ENCODE data around the gene TCF7. TPM values are rescaled to one million over a fixed set of nuclear protein-coding genes. Genes with fewer than 3 reads are reported as not detected.

The TCF7 gene
- total RNA-seq, 1 donor from 2014 or later: under 0.01 TPM

DNA sequence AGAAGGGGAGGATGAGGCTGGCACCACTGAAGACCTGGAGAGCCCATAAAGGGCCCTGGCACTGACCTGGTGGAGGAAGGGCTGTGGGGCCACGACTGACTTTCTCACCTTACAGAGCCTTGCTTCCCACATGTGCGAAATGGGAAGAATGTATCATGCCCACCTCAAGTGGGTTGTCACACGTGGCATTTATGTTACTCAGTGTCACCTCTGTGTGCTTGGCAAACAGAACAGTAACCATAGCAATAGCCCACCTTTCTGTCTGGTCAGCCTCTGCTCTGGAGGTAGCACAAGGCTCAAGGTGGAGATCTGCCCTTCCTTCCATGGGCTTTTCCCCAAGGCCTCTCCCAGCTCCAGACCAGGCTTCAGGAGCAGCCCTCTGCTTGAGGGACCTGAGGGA lies 16.7 kb downstream of the TCF7 start:
- no peak for DNase-seq (ENCODE audit: low read depth in 2 of 2)

- no peak for DNase-seq (ENCODE audit: low read depth in 2 of 2)
Observed at GRCh38 chr5:134131578-134132350, 17.3 kb downstream of the TCF7 start.

DNA sequence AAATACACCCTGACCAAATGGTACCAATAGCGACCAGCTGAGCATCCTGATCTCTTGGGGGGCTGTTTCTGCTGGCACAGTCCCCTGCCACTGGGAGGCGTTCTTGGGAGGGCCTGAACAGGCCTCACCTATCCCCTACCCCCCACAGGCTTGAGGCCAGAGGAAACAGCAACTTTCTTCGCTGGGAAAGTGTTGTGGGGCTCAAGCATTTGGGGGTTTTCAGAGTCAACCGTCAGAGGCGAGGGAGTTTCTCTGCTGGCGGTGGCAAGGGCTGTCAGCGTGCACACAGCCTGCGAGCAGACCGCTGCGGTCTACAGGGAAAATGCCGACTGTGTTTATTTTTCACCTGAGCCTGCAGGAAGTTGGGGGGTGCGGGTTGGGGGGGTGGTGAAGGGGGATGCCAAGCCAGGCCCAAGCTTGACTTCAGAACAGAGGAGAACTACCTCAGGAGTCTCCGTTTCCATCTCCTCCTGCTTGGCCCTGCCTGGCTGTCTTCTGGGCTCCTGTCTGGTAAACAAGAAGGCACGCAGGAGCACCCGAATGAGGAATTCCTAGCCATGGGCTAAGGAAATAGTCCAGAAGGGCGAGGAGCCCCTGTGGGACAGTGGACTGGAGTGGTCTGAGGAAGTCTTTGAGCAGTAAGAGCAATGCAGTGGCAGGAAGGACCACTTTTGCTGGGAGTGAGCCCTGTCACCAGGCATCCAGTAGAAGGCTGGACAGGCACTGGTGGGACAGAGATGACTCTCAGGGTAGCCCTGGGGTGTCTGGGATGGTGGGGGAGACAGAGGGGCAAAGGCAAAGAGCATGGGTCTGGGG lies 18.1 kb downstream of the TCF7 start:
- no peak for DNase-seq (ENCODE audit: low read depth in 2 of 2)

- no peak for DNase-seq (ENCODE audit: low read depth in 2 of 2)
Observed at GRCh38 chr5:134133188-134133994, 18.9 kb downstream of the TCF7 start.

DNA sequence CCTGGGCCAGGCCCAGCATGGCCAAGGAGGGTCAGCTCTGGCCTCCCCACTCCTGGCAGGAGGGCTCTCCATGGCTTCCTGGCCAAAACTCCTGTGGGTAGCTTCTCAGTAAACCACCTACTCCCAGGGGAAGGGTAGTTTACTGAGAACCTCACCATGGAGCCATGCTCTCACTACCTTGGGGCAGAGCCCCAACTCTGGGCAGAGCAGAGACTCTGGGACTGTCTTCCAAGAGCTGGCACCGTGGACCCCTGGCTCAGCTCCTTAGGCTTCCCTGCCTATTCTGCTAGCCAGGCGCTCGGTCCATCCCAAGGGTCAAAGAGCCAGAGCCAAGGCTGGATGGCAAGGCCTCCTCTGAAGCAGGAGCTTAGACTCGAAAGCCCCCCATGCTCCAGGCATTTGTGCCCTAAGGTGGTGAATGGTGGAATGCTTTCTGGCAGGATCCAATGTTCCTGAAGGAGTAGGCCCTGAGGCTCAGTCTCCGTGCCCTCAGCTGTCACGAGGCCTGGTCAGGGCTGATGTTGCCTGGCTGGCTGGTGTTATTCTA lies 19.6 kb downstream of the TCF7 start:
- DNase-seq (ENCODE audit: low read depth in 2 of 2): no peak

DNA sequence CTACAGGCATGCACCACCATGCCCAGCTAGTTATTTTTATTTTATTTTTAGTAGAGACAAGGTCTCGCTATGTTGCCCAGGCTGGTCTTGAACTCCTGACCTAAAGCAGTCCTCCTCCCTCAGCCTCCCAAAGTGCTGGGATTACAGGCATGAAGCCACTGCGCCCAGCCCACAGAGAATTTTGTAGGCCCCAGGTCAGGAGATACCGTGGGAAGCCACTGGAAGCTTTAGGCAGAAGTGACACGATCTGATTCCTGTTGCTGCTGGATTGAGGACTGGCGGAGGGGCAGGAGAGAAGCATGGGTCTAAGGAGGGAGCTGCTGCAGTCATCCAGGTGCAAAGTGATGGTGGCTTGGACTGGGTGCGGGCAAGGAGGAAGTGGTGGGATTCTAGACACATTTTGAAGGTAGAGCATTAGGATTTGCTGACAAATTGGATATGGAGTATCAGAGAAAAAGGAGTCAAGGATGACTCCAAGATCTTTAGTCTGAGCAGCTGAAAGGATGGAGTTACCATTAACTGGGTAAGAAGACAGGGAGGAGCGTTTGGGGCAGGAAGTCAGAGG lies 20.7 kb downstream of the TCF7 start:
- no peak for DNase-seq (ENCODE audit: low read depth in 2 of 2)

DNA sequence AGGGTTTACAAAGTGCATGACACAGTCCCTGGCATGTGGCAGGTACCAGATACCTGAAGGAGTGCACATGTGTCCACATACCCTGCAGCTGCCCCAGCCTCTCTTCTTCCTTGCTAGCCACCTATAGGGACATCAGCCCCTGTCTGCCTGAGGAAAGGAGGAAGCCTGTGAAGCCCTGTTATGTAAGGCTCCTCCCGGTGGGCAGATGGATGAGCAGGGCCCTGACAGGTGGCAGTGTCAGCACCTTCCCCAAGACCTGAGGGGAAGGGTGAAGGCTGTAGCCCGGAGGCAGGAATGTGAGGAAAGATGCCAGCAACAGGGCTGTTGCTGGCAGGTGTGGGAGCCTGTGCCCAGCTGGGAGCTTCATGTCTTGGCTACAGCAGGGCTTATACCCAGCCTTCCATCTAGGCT lies 21.7 kb downstream of the TCF7 start:
- DNase-seq (ENCODE audit: low read depth in 2 of 2): no peak

- DNase-seq (ENCODE audit: low read depth in 2 of 2): no peak
Observed at GRCh38 chr5:134136771-134137170, 22.3 kb downstream of the TCF7 start.

DNA sequence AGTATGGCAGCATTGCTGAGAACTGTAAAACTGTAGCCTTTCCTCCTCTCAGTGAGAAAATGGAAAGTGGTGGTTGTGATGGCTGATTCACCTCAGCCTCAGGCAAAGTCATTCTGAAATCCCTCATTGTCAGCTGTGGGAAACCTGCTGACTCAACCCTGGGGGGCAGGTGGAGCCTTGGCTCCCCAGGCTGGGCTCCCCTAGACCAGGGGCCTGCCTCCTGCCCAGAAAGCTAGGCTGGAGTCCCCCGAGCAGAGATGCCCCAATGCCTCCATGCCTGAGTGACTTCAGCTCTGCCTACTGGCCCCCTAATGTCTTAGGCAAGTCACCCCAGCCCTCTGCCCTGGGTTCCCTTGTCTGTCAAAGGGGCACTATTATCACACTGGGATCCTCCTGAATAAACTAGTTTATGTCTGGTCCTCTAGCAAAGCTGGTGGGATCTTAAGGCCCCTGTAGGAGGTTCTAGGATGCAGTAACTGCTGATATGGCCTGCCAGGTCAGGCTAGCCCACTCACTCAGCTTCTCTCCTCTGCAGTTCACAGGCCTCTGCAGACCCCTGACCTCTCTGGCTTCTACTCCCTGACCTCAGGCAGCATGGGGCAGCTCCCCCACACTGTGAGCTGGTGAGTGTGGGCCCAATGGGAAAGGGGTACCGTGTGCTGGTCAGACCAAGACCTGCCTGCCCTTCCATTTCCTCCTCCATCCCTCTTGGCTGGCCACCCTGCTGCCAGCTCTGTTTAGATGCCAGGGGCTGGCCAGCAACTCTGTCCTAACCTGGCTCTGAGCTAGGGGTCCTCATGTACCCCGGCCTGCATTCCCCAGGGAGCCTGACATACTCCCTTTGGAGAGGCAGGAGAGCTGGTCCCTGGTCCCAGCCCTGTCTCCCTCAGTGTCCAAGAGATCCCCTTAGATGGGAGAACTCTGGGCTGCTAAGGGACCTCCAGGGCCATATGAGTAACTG lies 24.2 kb downstream of the TCF7 start:
- DNase-seq (ENCODE audit: low read depth in 2 of 2): no peak

DNA sequence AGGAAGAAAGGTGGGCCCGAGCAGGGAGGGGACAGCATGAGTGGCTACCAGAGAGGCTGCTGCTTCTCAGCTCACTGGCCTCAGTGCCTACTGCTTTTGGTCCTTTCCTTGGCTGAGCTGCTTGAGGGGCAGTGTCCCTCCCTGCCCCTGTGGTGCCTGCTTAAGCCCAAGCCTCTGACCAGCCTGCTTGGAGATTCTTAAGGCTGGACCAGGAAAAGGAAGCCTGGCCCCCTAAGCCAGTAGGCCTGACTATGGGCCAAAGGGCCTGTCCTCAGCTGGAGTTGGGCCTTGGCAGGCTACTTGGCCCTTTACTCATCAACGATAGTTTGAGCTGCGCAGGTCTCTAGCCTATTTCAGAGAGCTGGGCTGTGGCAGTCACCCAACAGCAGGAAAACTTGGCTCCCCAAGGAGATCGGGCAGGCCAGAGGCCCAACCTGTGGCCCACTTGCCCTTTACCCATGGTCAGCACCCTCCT lies 24.9 kb downstream of the TCF7 start:
- DNase-seq (ENCODE audit: low read depth in 2 of 2): no peak

DNA sequence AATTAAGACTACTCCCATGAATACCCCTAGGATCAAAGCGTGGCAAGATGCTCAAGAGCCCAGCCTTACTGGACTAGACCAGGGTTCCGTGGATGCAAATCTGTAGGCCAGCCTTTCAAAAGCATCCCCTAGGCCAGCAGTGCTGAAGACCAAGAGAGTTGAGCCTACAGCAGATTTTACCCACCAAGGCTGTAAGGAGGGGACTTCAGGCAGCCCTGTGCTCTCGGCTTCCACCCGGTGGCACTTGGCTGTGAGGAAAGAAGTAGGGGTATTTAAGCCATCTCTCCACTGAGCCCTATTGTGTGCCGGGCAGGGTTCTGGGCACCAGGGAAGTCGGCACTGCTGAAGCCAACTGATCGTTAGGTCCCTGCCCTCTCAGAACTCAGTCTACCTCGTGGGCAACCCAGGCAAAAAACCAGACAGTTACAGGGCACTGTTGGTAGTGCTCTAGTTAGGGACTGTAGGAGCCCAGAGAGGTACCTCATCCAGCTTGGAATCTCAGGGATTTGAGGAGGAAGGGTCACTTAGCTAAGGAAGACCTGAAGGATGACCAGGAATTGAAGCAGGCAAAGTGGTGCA lies 25.5 kb downstream of the TCF7 start:
- DNase-seq (ENCODE audit: low read depth in 2 of 2): no peak

- DNase-seq (ENCODE audit: low read depth in 2 of 2): peak; percentile 68 to 80
Observed at GRCh38 chr5:134140530-134141201, 26.2 kb downstream of the TCF7 start.

- peak in 1 of 2 donors; percentile 29 for DNase-seq (ENCODE audit: low read depth in 2 of 2)
Observed at GRCh38 chr5:134141331-134142050, 27.0 kb downstream of the TCF7 start.

DNA sequence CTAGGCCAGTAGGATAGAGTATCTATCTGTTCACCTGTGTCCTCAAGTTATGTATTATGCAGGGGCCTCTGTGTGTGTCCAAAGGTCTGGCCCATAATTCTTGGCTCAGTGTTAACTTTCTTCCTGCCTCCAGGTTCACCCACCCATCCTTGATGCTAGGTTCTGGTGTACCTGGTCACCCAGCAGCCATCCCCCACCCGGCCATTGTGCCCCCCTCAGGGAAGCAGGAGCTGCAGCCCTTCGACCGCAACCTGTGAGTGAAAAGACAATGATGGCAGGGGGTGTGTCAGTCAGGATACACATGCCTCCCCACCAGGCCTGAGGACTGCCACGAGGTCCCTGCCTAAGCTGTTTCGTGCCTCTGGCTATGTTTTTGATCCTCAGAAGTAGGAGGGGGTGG lies 27.6 kb downstream of the TCF7 start:
- DNase-seq (ENCODE audit: low read depth in 2 of 2): no peak

- no peak for DNase-seq (ENCODE audit: low read depth in 2 of 2)
Observed at GRCh38 chr5:134142806-134143205, 28.3 kb downstream of the TCF7 start.

DNA sequence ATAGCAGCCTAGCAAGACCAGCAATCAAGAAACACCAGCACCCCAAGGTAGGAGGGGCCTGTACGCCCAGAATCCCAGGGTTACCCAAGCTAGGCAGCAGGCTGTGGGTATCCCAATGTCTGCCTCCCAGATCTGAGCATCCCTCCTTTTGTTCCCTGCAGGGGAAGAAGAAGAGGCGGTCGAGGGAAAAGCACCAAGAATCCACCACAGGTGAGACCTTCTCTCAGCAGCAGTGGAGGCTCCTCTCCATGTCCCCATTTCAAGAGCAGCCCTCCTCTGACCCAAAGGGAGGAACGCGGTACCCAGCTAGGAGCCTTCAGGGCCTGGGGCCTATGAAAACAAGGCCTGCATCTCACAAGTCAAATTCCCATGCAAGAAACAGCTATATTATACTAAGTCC lies 28.9 kb downstream of the TCF7 start:
- no peak for DNase-seq (ENCODE audit: low read depth in 2 of 2)

DNA sequence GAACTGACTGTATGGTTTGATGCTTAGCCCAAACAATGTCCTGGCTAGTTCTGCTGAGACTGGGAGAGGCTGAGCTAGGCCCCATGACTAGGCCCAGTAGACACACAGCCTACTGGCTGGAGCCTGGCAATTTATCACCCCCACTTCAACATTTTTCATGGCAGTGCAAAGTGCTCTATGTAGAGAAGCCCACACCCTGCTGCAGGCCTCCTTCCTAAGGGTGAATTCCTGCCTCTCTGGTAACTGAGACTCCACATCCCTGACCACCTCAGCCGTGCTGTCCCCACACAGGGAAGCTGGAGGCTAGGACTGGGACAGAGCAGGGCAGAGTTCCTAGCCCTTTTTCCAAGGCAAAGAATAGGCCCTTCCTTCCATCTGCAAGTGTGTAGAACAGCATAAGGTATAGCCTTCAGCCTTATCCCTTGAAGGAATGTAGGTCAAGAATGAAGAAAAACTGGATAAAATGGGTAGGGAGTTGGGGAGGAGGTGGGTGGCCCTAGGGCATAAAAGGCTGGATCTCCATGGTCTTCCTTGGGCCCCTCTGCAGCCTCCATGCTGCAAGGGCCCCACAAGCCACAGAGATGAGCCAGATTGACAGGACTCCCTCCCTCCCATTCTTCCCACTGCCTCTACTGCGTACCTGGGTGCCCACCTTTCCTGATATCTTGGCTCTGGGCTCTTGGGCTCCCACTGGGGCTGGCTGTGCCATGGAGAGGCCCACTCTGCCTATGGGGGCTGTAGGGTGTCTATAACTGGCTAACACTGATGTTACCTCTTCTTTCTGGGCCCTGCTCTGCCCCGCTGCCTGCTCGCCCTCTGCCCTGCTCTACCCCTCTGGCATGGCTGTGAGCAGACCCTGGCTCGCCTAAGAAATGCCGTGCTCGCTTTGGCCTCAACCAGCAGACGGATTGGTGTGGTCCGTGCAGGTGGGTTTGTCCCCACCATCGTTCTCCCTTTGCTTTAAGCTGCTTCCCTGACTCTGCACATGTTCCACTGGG lies 29.8 kb downstream of the TCF7 start:
- DNase-seq (ENCODE audit: low read depth in 2 of 2): no peak

All from lung microvascular endothelial cell (primary cell).